Calu3 (cell line): ENCODE results near the gene EIF4EBP2. TPM values are rescaled to one million over a fixed set of nuclear protein-coding genes. Genes with fewer than 3 reads are reported as not detected.

Experiments
- BruUV-seq: library from RNA; stranded (reverse); fragments of 400-500 nt; replicated peaks from 2 replicates; lab custom pipeline; 2021; lab: Mats Ljungman, UMichigan
- CTCF ChIA-PET: fragments of 300-600 bp; sonication (Branson Sonifier 250); formaldehyde crosslinking; loops from one replicate; lab custom pipeline; 2022; ENCODE audit warnings: antibody characterized with exemption; lab: Charles Lee
- DNase-seq: peaks from one replicate; pipeline ENCODE4 v3.0.0; 2022
- H3K27ac Mint-ChIP-seq: one replicate; pipeline ENCODE4 v1.8.0; 2022; ENCODE audit warnings: mixed read lengths; ENCODE audit not compliant: unreplicated experiment
- H3K27me3 Mint-ChIP-seq: one replicate; pipeline ENCODE4 v1.8.0; 2022; ENCODE audit warnings: mixed read lengths; ENCODE audit not compliant: unreplicated experiment
- H3K36me3 Mint-ChIP-seq: one replicate; pipeline ENCODE4 v1.8.0; 2022; ENCODE audit warnings: mild to moderate bottlenecking, moderate library complexity, mixed read lengths; ENCODE audit not compliant: insufficient read depth, unreplicated experiment
- H3K4me1 Mint-ChIP-seq: one replicate; pipeline ENCODE4 v1.8.0; 2022; ENCODE audit warnings: mild to moderate bottlenecking, low read depth, mixed read lengths; ENCODE audit not compliant: unreplicated experiment
- H3K4me3 Mint-ChIP-seq: one replicate; pipeline ENCODE4 v1.8.0; 2022; ENCODE audit warnings: mild to moderate bottlenecking, low read depth, moderate library complexity, mixed read lengths; ENCODE audit not compliant: unreplicated experiment
- H3K9me3 Mint-ChIP-seq: one replicate; pipeline ENCODE4 v1.8.0; 2022; ENCODE audit warnings: low read depth, mixed read lengths; ENCODE audit not compliant: unreplicated experiment
- CTCF ChIP-seq: fragments of 200-600 bp; IDR thresholded peaks from one replicate; pipeline ENCODE4 v1.8.0; 2022; ENCODE audit warnings: antibody characterized with exemption; ENCODE audit not compliant: unreplicated experiment
- intact Hi-C: fragments of 100-400 bp; cut with micrococcal nuclease; formaldehyde crosslinking; loops from one replicate; pipeline ENCODE4 v1.10.0; 2022; ENCODE audit not compliant: unreplicated experiment
- total RNA-seq: library from RNA; stranded (reverse); gene quantifications from 2 replicates; pipeline ENCODE4 v1.2.3, GENCODE V29; 2022

EIF4EBP2 gene
- total RNA-seq, 1 experiment from 2014 or later: 54.7 TPM

- H3K36me3 Mint-ChIP-seq: peaks cover 39% of the 10 kb centered on the region
- peak overlapping the region; percentile 85 for H3K4me3 Mint-ChIP-seq
- TF ChIP-seq CTCF: no peak
- DNase-seq: peak; percentile 68
- intact Hi-C loops: no loop called here
- H3K9me3 Mint-ChIP-seq: no peaks in the 10 kb centered on the region
- H3K27ac Mint-ChIP-seq: peak overlapping the region; percentile 72
- CTCF ChIA-PET: interaction anchor here (0.6 to 3.7 kb wide), 9 partner anchors 18 to 1856 kb away, joined by 3 to 32 read pairs (median 3); no protein-coding TSS in a partner anchor
- H3K27me3 Mint-ChIP-seq: no peaks in the 10 kb centered on the region
- TSS peak; percentile 49 for BruUV-seq
- peaks cover 46% of the 10 kb centered on the region for H3K4me1 Mint-ChIP-seq
These were observed 1.3 kb downstream of the EIF4EBP2 start for GRCh38 chr10:70405037-70405824.

GRCh38 chr10:70409772-70410171 is 5.8 kb downstream of the EIF4EBP2 start:
- Mint-ChIP-seq H3K27ac (no peak overlapping the region), H3K27me3 (no peaks in the 10 kb centered on the region), H3K9me3 (no peaks in the 10 kb centered on the region), H3K4me1 (peaks cover 47% of the 10 kb centered on the region), H3K36me3 (peaks cover 32% of the 10 kb centered on the region), H3K4me3 (no peak overlapping the region)
- DNase-seq: no peak
- CTCF ChIA-PET: interaction anchor here (0.9 kb wide), 1 partner anchor 45 kb away, joined by 3 read pairs; no protein-coding TSS in a partner anchor
- intact Hi-C loops: no loop called here
- BruUV-seq: no TSS peak
- no peak for TF ChIP-seq CTCF

- intact Hi-C loops: no loop called here
- no peak for DNase-seq
- Mint-ChIP-seq H3K27ac (no peak overlapping the region), H3K36me3 (peaks cover 23% of the 10 kb centered on the region), H3K4me3 (no peak overlapping the region), H3K9me3 (no peaks in the 10 kb centered on the region), H3K4me1 (peaks cover 38% of the 10 kb centered on the region), H3K27me3 (no peaks in the 10 kb centered on the region)
- TF ChIP-seq CTCF: no peak
- CTCF ChIA-PET: interaction anchor here (0.6 kb wide), 1 partner anchor 100 kb away, joined by 3 read pairs; no protein-coding TSS in a partner anchor
- no TSS peak for BruUV-seq
These were observed 6.7 kb downstream of the EIF4EBP2 start for GRCh38 chr10:70410608-70411007.

- no peaks in the 10 kb centered on the region for H3K9me3 Mint-ChIP-seq
- H3K27ac Mint-ChIP-seq: no peak overlapping the region
- no peak for DNase-seq
- peaks cover 34% of the 10 kb centered on the region for H3K4me1 Mint-ChIP-seq
- TF ChIP-seq CTCF: no peak
- CTCF ChIA-PET: no interaction called here
- intact Hi-C loops: no loop called here
- no peaks in the 10 kb centered on the region for H3K27me3 Mint-ChIP-seq
- peaks cover 19% of the 10 kb centered on the region for H3K36me3 Mint-ChIP-seq
- no TSS peak for BruUV-seq
- H3K4me3 Mint-ChIP-seq: no peak overlapping the region
These were observed 8.4 kb downstream of the EIF4EBP2 start for GRCh38 chr10:70412356-70412755.
